ENCODE measurements around the gene RAMP2.

- TF ChIP-seq POLR2AphosphoS5 (IDR thresholded peaks at IDR 0.05): no peak
- TF ChIP-seq POLR2A (IDR thresholded peaks at IDR 0.05): no peak
- TF ChIP-seq EP300 (IDR thresholded peaks at IDR 0.05): no peak
Measured at GRCh38 chr17:42806249-42806648, 45.2 kb downstream of the RAMP2 start.

All from sigmoid colon (tissue), 4 donors.